HUDEP-2 (cell line): Measurements from ENCODE around the gene CPLX4.

Source experiments
- DNase-seq, 76 experiments: peaks; one replicate each; lab custom pipeline; 2025; ENCODE audit not compliant: unreplicated experiment in 76 of 76; lab: John Stamatoyannopoulos, UW

Gene CPLX4

GRCh38 chr18:59308248-59308937 lies 10.1 kb downstream of the CPLX4 start:
- DNase-seq: peak in 66 of 76 experiments; percentile 1 to 77 (median 54)

- DNase-seq: no peak
Measured at GRCh38 chr18:59306640-59307039, 11.8 kb downstream of the CPLX4 start.

GRCh38 chr18:59305295-59305694 lies 13.2 kb downstream of the CPLX4 start:
- no peak for DNase-seq

- DNase-seq: no peak
Measured at GRCh38 chr18:59303656-59304195, 14.7 kb downstream of the CPLX4 start.

GRCh38 chr18:59303006-59303405 lies 15.4 kb downstream of the CPLX4 start:
- no peak for DNase-seq

GRCh38 chr18:59301929-59302328 lies 16.5 kb downstream of the CPLX4 start:
- DNase-seq: no peak

GRCh38 chr18:59300676-59301285 lies 17.7 kb downstream of the CPLX4 start:
- DNase-seq: no peak

GRCh38 chr18:59298871-59299270 lies 19.6 kb downstream of the CPLX4 start:
- no peak for DNase-seq

- no peak for DNase-seq
Measured at GRCh38 chr18:59293317-59293716, 25.1 kb downstream of the CPLX4 start.

- no peak for DNase-seq
Measured at GRCh38 chr18:59286341-59286740, 32.1 kb downstream of the CPLX4 start.

GRCh38 chr18:59282341-59282740 lies 36.1 kb downstream of the CPLX4 start:
- no peak for DNase-seq

GRCh38 chr18:59279722-59280121 lies 38.7 kb downstream of the CPLX4 start:
- no peak for DNase-seq

- no peak for DNase-seq
Measured at GRCh38 chr18:59279193-59279592, 39.3 kb downstream of the CPLX4 start.

- DNase-seq: no peak
Measured at GRCh38 chr18:59278793-59279192, 39.7 kb downstream of the CPLX4 start.

GRCh38 chr18:59276047-59276446 lies 42.4 kb downstream of the CPLX4 start:
- no peak for DNase-seq

- no peak for DNase-seq
Measured at GRCh38 chr18:59275406-59275949, 43.0 kb downstream of the CPLX4 start.

- no peak for DNase-seq
Measured at GRCh38 chr18:59274533-59274928, 43.9 kb downstream of the CPLX4 start.

GRCh38 chr18:59273759-59274532 lies 44.5 kb downstream of the CPLX4 start:
- DNase-seq: no peak

- DNase-seq: peak in 42 of 76 experiments; percentile 3 to 62 (median 32)
Measured at GRCh38 chr18:59272891-59273758, 45.3 kb downstream of the CPLX4 start, which contains the start of gene RAX. Gene RAX (minus strand): TSS chr18:59273454. CDS start chr18:59273206, 248 bp downstream.

GRCh38 chr18:59272221-59272888 lies 46.1 kb downstream of the CPLX4 start:
- DNase-seq: no peak
